Right lobe of liver (tissue), 4 donors: ENCODE measurements around the gene PCSK6.

Experiments
- CTCF ChIP-seq, 4 donors: fragments of 200-600 bp in 3 of 4; fragments of 450-650 bp in 1 of 4; IDR thresholded peaks; one replicate each; pipeline versions ENCODE4 v1.5.1 to v1.8.0; 2016 to 2022; ENCODE audit warnings: antibody characterized with exemption in 4 of 4, mild to moderate bottlenecking in 2 of 4
- POLR2A ChIP-seq: fragments of 450-650 bp; IDR thresholded peaks from one replicate; pipeline ENCODE4 v1.6.1; 2017; ENCODE audit warnings: antibody characterized with exemption, mild to moderate bottlenecking
- donor health status: DM: no; HTN: no; CAD: no.
- donor health status: DM: no; HTN: no; CAD: no.
- donor health status: DM: no; HTN: yes; CAD: no.

DNA sequence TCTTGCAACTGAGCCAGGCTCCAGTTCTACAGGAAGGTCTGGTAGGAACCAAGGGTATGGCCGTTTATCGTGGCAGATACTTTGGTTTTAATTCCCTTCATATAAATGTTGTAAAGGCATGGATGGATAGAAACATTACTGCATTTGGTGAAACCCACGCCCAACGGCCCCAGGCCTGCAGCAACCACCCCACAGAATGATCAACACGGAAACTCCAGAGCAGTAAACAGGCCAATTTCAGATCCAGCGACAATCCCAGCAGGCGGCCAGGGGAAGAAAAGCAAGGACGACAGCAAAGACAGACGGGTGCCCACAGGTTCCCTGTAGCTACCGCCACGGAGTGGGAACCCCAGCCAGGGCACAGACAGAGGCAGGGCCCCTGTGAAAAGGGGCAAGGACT, 32.6 kb upstream of the PCSK6 start:
- TF ChIP-seq POLR2A (no peak), CTCF (IDR thresholded peaks at IDR 0.05) (no peak)
